K562 (cell line): Measurements from ENCODE around the gene ZNF575. TPM values are rescaled to one million over a fixed set of nuclear protein-coding genes. Genes with fewer than 3 reads are reported as not detected.

Source experiments
- ATAC-seq: fragments of 200-7000 bp; cut with Tn5 transposase; 3 replicates; pipeline ENCODE4 v1.9.1; 2020; ENCODE audit warnings: moderate library complexity
- BruUV-seq: library from RNA; stranded (reverse); fragments of 400-500 nt; replicated peaks from 2 replicates; lab custom pipeline; 2021; lab: Mats Ljungman, UMichigan
- CTCF ChIA-PET: fragments of 300-600 bp; formaldehyde crosslinking; extraction: SDS; loops from one replicate; lab custom pipeline; 2021; ENCODE audit warnings: low intra/inter-chr PET ratio; lab: Yijun Ruan, JAX
- POLR2A ChIA-PET: fragments of 300-600, 350-650 bp; sonication (Branson Sonifier 250); formaldehyde crosslinking; extraction: SDS; loops from one replicate; lab custom pipeline; 2021; ENCODE audit warnings: antibody characterized with exemption, inconsistent platforms; lab: Yijun Ruan, JAX
- DNase-seq, 4 experiments: peaks; one replicate each; pipeline versions ENCODE4 v3.0.0 to v3.0.0-alpha.2; 2011 to 2018; ENCODE audit warnings: low spot score in 3 of 4, mixed read lengths in 3 of 4; ENCODE audit errors: extremely low read depth in 1 of 4
- FAIRE-seq: peaks from 2 replicates; lab custom pipeline; 2011; peaks lifted over from hg19 to GRCh38; lab: Jason Lieb, UNC
- H2AFZ ChIP-seq: 2 replicates; pipeline ENCODE4 v1.6.0; 2011; ENCODE audit warnings: low read depth, low read length, control low read depth, inconsistent platforms
- H3K27ac ChIP-seq: fragments of 200-600 bp; 3 replicates; pipeline ENCODE4 v1.8.0; 2011; ENCODE audit warnings: low read depth, mild to moderate bottlenecking, control low read depth, inconsistent platforms, low read length, moderate library complexity, mixed read lengths; ENCODE audit errors: extremely low read depth
- H3K27me3 ChIP-seq, 2 experiments: fragments of 300-600 bp in 1 of 2; 2 replicates in 1 of 2; 3 replicates in 1 of 2; pipeline versions ENCODE4 v1.6.0 to v1.8.0; 2011; ENCODE audit warnings: inconsistent platforms in 2 of 2, low read length in 2 of 2, mild to moderate bottlenecking in 1 of 2, mixed read lengths in 1 of 2, moderate library complexity in 1 of 2; ENCODE audit not compliant: control insufficient read depth in 2 of 2, insufficient read depth in 2 of 2
- H3K36me3 ChIP-seq: fragments of 300-600 bp; 3 replicates; pipeline ENCODE4 v1.8.0; 2011; ENCODE audit warnings: mild to moderate bottlenecking, low read length, inconsistent platforms; ENCODE audit not compliant: control insufficient read depth, insufficient read depth
- H3K4me1 ChIP-seq, 2 experiments: fragments of 200-600 bp in 1 of 2; replicated peaks in 1 of 2; 2 replicates in 1 of 2; 3 replicates in 1 of 2; pipeline versions ENCODE4 v1.5.1 to v1.8.0; 2011; ENCODE audit warnings: inconsistent platforms in 2 of 2, low read length in 2 of 2, mild to moderate bottlenecking in 1 of 2, mixed read lengths in 1 of 2, moderate library complexity in 1 of 2; ENCODE audit not compliant: control insufficient read depth in 2 of 2, insufficient read depth in 2 of 2
- H3K4me2 ChIP-seq: 2 replicates; pipeline ENCODE4 v1.6.1; 2011; ENCODE audit warnings: low read length, control low read depth, inconsistent platforms, mixed read lengths; ENCODE audit not compliant: insufficient read depth
- H3K4me3 ChIP-seq: fragments of 200-600 bp; sonication (generic), shearing (Covaris generic); 2 replicates; pipeline ENCODE4 v1.5.1; 2016; ENCODE audit warnings: control low read depth, inconsistent platforms
- H3K79me2 ChIP-seq: fragments of 200-600 bp; 3 replicates; pipeline ENCODE4 v1.8.0; 2011; ENCODE audit warnings: low read length, inconsistent platforms; ENCODE audit not compliant: control insufficient read depth, insufficient read depth
- H3K9ac ChIP-seq, 2 experiments: 2 replicates each; pipeline versions ENCODE4 v1.6.0 to v1.6.1; 2011; ENCODE audit warnings: low read depth in 2 of 2, low read length in 2 of 2, control low read depth in 1 of 2, inconsistent platforms in 1 of 2, mild to moderate bottlenecking in 1 of 2, mixed read lengths in 1 of 2; ENCODE audit not compliant: insufficient read depth in 1 of 2
- H3K9me1 ChIP-seq: one replicate; pipeline ENCODE4 v1.6.0; 2011; ENCODE audit warnings: inconsistent platforms, mild to moderate bottlenecking, low read length, moderate library complexity; ENCODE audit not compliant: control insufficient read depth, insufficient read depth
- H3K9me3 ChIP-seq: replicated peaks from 2 replicates; pipeline ENCODE4 v1.5.1; 2011; ENCODE audit warnings: low read depth, low read length, inconsistent platforms; ENCODE audit not compliant: control insufficient read depth, insufficient read depth
- H4K20me1 ChIP-seq: replicated peaks from 2 replicates; pipeline ENCODE4 v1.6.1; 2011; ENCODE audit warnings: low read length, inconsistent platforms, mixed read lengths; ENCODE audit not compliant: control insufficient read depth, insufficient read depth
- BCL6 ChIP-seq: fragments of 250-450 bp; sonication (Bioruptor Pico); IDR thresholded peaks from 2 replicates; pipeline ENCODE4 v1.4.0; 2020
- BCOR ChIP-seq: fragments of 450-650 bp; IDR thresholded peaks from 2 replicates; pipeline ENCODE4 v1.6.1; 2016
- MEF2D ChIP-seq: conservative IDR thresholded peaks from 2 replicates; pipeline ENCODE4 v1.6.1; 2016; ENCODE audit warnings: low read depth, missing genetic modification characterization, missing compliant biosample characterization
- NFE2 ChIP-seq: IDR thresholded peaks from 2 replicates; pipeline ENCODE4 v1.6.1; 2014; ENCODE audit warnings: antibody characterized with exemption, low read depth
- RBM25 ChIP-seq: fragments of 200-400 bp; formaldehyde crosslinking; IDR thresholded peaks from 2 replicates; pipeline ENCODE4 v1.6.1; 2018; ENCODE audit warnings: low read length, low read depth, moderate library complexity; ENCODE audit not compliant: severe bottlenecking
- SMC3 ChIP-seq: conservative IDR thresholded peaks from 2 replicates; pipeline ENCODE4 v1.6.1; 2011; ENCODE audit warnings: low read depth, low read length, improper control_type of control experiment; ENCODE audit not compliant: insufficient read depth
- ZNF121 ChIP-seq: sonication (generic); formaldehyde crosslinking; conservative IDR thresholded peaks from 2 replicates; pipeline ENCODE4 v1.8.0; 2022; ENCODE audit warnings: missing genetic modification reagents
- ZNF384 ChIP-seq: IDR thresholded peaks from 2 replicates; pipeline ENCODE4 v1.6.1; 2012; ENCODE audit warnings: low read depth, low read length, improper control_type of control experiment
- WGBS: fragments of 100-300 bp; shearing (Covaris generic); methylation state at CpG from one replicate; pipeline ENCODE4 v1.1.6; 2016; ENCODE audit warnings: low coverage, mixed read lengths; ENCODE audit not compliant: insufficient coverage; ENCODE audit errors: missing lambda C conversion rate; 5-methylcytosine and 5-hydroxymethylcytosine counted together
- in situ Hi-C: fragments of 300-500 bp; cut with MboI; formaldehyde crosslinking; loops from 4 replicates; pipeline ENCODE4 v1.15.0; 2018; ENCODE audit warnings: inconsistent platforms, mixed read lengths
- intact Hi-C: fragments of 100-400 bp; cut with micrococcal nuclease; formaldehyde crosslinking; loops from 2 replicates; pipeline ENCODE4 v1.14.2; 2022
- polyA plus RNA-seq, 8 experiments: library from polyadenylated mRNA; depleted of rRNA in 4 of 8; stranded (reverse) in 5 of 8; unstranded in 3 of 8; fragments of >200 nt; fragmentation: Nextera tagmentation in 2 of 8; fragmentation: Illumina TruSeq in 1 of 8; extraction: Ambion mirVana in 2 of 8; extraction: Trizol in 1 of 8; gene quantifications; 2 replicates each; pipeline versions ENCODE4 v1.2.1 to v1.2.3, GENCODE V29; 2011 to 2014; ENCODE audit warnings: inconsistent platforms in 1 of 8, missing spikeins in 1 of 8
- total RNA-seq, 7 experiments: library from RNA; depleted of rRNA in 6 of 7; stranded (reverse); fragments of >200 nt in 6 of 7; fragmentation: Illumina TruSeq in 2 of 7; extraction: Trizol in 2 of 7; gene quantifications; 2 replicates each; pipeline versions ENCODE4 v1.2.1 to v1.2.3, GENCODE V29; 2011 to 2021; ENCODE audit warnings: low replicate concordance in 1 of 7

ZNF575 gene
- total and polyA plus RNA-seq, 9 of the 15 experiments (the other 6 are each of a cell fraction or from before 2014, with no cell fraction given) = 0.20 to 0.98 (median 0.32) TPM; not detected in 6

- DNase-seq (no peak), ATAC-seq (no peak), FAIRE-seq (no peak)
- Histone ChIP-seq H3K9ac (no peak overlapping the region), H3K79me2 (peaks cover 4% of the 10 kb centered on the region), H3K27ac (no peak overlapping the region), H4K20me1 (no peaks in the 10 kb centered on the region; the same call in 1 of the 2 replicates), H3K4me3 (no peak overlapping the region), H3K36me3 (peaks cover 10% of the 10 kb centered on the region; the same call in 2 of the 3 replicates), H3K27me3 (no peaks in the 10 kb centered on the region), H3K4me2 (no peak overlapping the region), H3K4me1 (peaks cover 0 to 5% of the 10 kb centered on the region in 2 experiments; a peak in 2 of 5 replicates), H3K9me3 (no peaks in the 10 kb centered on the region), H2AFZ (no peak overlapping the region), H3K9me1 (no peaks in the 10 kb centered on the region)
- TF ChIP-seq ZNF384 = no peak
- no peak for TF ChIP-seq SMC3
- no peak for TF ChIP-seq MEF2D (tag)
- POLR2A ChIA-PET = interaction anchor here (0.5 kb wide), 1 partner anchor 8 kb away, joined by 3 read pairs; no protein-coding TSS in a partner anchor
- no TSS peak for BruUV-seq
- CTCF ChIA-PET = no interaction called here
- in situ Hi-C loops = no loop called here
- WGBS = 73% methylated on average over 5 of the region's 5 CpGs
- intact Hi-C loops = no loop called here
Observed at GRCh38 chr19:43569657-43570056, 36.7 kb downstream of the ZNF575 start.

GRCh38 chr19:43570174-43570791 lies 37.3 kb downstream of the ZNF575 start:
- DNase-seq (no peak), ATAC-seq (no peak), FAIRE-seq (no peak)
- TF ChIP-seq ZNF121 (CRISPR knock-in tag) (peak; percentile 96), RBM25 (peak; percentile 63), BCL6 (CRISPR knock-in tag) (no peak), NFE2 (peak; percentile 24; the same call in 1 of the 2 replicates), BCOR (peak; percentile 24; the same call in 1 of the 2 replicates)
- H4K20me1 ChIP-seq = no peaks in the 10 kb centered on the region; the same call in 1 of the 2 replicates
- no peak overlapping the region for H3K9ac ChIP-seq
- intact Hi-C loops = no loop called here
- POLR2A ChIA-PET = interaction anchor here (3.5 kb wide), 1 partner anchor 9 kb away, joined by 19 read pairs; no protein-coding TSS in a partner anchor
- no peaks in the 10 kb centered on the region for H3K9me3 ChIP-seq
- peaks cover 0 to 7% of the 10 kb centered on the region in 2 experiments; a peak in 2 of 5 replicates for H3K4me1 ChIP-seq
- no peak overlapping the region for H2AFZ ChIP-seq
- no TSS peak for BruUV-seq
- peaks cover 10% of the 10 kb centered on the region; the same call in 2 of the 3 replicates for H3K36me3 ChIP-seq
- in situ Hi-C loops = no loop called here
- H3K27me3 ChIP-seq = no peaks in the 10 kb centered on the region
- no peaks in the 10 kb centered on the region for H3K9me1 ChIP-seq
- CTCF ChIA-PET = no interaction called here
- H3K4me3 ChIP-seq = no peak overlapping the region
- WGBS = 76% methylated on average over 5 of the region's 5 CpGs
- H3K27ac ChIP-seq = no peak overlapping the region
- no peak overlapping the region for H3K4me2 ChIP-seq
- H3K79me2 ChIP-seq = peaks cover 11% of the 10 kb centered on the region
